Activated CD4-positive, alpha-beta T cell treated with anti-CD3 and anti-CD28 coated beads for 4 hours (primary cell): ENCODE results near the gene CEMIP2.

Experiments used
- DNase-seq, 2 donors: peaks; one replicate each; pipeline ENCODE4 v3.0.0-alpha.2; 2020

Gene CEMIP2

DNA sequence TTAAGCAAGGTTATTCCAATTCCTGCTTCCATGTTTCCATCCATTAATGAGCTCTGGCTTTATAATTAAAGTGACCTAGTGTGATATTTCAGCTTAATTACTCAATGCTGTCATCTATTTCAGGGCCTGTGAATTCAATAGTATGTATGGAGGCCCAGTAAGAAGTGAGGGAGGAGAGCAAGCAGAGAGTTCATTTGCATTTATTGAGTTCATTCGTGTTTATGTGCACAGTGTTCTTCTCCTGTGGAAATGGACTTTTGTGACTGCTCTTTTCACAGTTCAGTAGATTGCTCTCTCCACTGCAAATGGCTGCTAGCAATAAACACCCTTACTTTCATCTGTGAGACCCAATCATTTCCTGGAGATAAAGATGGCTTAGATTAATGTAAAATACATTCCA, 130.9 kb downstream of the CEMIP2 start:
- DNase-seq = no peak

DNA sequence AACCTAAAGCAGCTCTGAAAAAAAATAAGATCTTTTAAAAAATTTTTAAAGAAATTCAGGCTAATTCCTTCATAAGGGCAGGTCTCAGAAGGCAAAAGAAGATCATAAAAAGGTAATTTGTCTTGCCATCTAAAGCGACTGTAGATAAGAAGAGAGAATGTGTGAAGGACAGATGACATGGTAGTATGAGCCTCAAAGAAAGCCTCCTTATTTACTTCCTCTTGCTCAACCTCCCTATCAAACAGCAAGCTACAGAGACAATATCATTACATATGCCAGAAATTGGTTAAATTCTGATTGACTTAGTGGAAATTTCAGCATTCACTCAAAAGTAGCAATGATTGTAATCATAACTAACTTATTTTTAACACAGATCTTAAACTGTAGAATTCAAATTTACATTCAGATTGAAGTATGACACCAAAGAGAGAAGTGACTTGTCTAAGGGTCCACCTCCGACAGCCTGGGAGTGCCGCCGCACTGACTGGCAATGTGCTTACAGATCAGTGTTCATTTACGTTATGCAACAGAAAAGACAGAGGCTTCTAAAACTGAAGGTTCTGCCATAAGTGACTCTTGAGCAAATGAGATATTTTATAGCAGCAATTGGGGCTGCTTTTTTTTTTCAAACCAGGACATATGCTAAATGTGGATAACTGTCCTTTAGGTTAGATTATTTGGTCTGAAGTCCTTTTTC, 132.0 kb downstream of the CEMIP2 start:
- no peak for DNase-seq

DNA sequence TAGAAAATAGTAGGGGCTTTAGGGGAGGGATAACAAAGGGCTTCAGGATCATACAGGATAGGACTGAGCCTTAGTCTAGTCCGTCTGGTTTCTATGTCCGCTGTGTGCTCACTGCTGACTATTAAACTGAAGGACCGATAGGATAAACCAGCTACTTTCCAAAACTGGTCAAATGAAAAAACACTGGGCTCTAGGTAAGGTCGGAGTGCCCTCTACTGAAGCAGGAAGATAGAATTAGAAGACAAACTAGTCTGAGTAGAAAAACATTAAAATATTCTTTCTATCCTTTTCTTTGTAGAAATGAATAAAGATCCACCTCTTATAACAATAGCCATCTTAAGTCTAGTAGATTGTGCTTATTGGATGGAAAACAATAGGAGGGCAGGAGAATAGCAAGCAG, 133.6 kb downstream of the CEMIP2 start:
- no peak for DNase-seq
